ENCODE data around the gene ZNF30. TPM values are rescaled to one million over a fixed set of nuclear protein-coding genes. Genes with fewer than 3 reads are reported as not detected.

The ZNF30 gene
- total and polyA plus RNA-seq, 2 experiments from 2014 or later = 1.1 to 3.2 TPM

- Histone ChIP-seq H4K20me1 (ENCODE audit: insufficient read depth, poor library complexity, severe bottlenecking) (no peaks in the 10 kb centered on the region), H2AFZ (no peak overlapping the region), H3K4me2 (no peak overlapping the region), H3K27ac (no peak overlapping the region), H3K9me2 (replicated peaks; ENCODE audit: insufficient read depth) (no peaks in the 10 kb centered on the region), H3K4me1 (ENCODE audit: insufficient read depth) (no peaks in the 10 kb centered on the region), H3K4me3 (no peak overlapping the region), H3K9me3 (ENCODE audit: low read depth) (no peaks in the 10 kb centered on the region), H3K79me2 (no peaks in the 10 kb centered on the region), H3K27me3 (no peaks in the 10 kb centered on the region), H3K36me3 (replicated peaks; ENCODE audit: insufficient read depth, low read depth) (no peaks in the 10 kb centered on the region)
- TF ChIP-seq, protein P1, sequence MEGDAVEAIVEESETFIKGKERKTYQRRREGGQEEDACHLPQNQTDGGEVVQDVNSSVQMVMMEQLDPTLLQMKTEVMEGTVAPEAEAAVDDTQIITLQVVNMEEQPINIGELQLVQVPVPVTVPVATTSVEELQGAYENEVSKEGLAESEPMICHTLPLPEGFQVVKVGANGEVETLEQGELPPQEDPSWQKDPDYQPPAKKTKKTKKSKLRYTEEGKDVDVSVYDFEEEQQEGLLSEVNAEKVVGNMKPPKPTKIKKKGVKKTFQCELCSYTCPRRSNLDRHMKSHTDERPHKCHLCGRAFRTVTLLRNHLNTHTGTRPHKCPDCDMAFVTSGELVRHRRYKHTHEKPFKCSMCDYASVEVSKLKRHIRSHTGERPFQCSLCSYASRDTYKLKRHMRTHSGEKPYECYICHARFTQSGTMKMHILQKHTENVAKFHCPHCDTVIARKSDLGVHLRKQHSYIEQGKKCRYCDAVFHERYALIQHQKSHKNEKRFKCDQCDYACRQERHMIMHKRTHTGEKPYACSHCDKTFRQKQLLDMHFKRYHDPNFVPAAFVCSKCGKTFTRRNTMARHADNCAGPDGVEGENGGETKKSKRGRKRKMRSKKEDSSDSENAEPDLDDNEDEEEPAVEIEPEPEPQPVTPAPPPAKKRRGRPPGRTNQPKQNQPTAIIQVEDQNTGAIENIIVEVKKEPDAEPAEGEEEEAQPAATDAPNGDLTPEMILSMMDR (IDR thresholded peaks at IDR 0.05; ENCODE audit: poor library complexity) = no peak
- TF ChIP-seq EZH2phosphoT487 (IDR thresholded peaks at IDR 0.05; ENCODE audit: low read depth, severe bottlenecking, unreplicated experiment) = no peak
- TF ChIP-seq EZH2 (IDR thresholded peaks at IDR 0.05; ENCODE audit: borderline replicate concordance) = no peak
- WGBS (ENCODE audit: low lambda C conversion rate, missing lambda C conversion rate) = 50% methylated on average over 1 of the region's 1 CpG
- DNase-seq (ENCODE audit: low spot score) = no peak
Measured at GRCh38 chr19:34881982-34882381, 44.7 kb upstream of the ZNF30 start.

GRCh38 chr19:34888091-34888490 is 38.6 kb upstream of the ZNF30 start:
- H3K4me3 ChIP-seq = no peak overlapping the region
- H3K27ac ChIP-seq = no peak overlapping the region
- H3K27me3 ChIP-seq = no peaks in the 10 kb centered on the region
- no peaks in the 10 kb centered on the region for H3K9me3 ChIP-seq (ENCODE audit: low read depth)
- WGBS (ENCODE audit: low lambda C conversion rate, missing lambda C conversion rate) = 69% methylated on average over 6 of the region's 6 CpGs
- H3K79me2 ChIP-seq = no peaks in the 10 kb centered on the region
- H4K20me1 ChIP-seq (ENCODE audit: insufficient read depth, poor library complexity, severe bottlenecking) = no peaks in the 10 kb centered on the region
- DNase-seq (ENCODE audit: low spot score) = no peak
- H3K9me2 ChIP-seq (replicated peaks; ENCODE audit: insufficient read depth) = no peaks in the 10 kb centered on the region
- no peak overlapping the region for H3K4me2 ChIP-seq
- no peaks in the 10 kb centered on the region for H3K36me3 ChIP-seq (replicated peaks; ENCODE audit: insufficient read depth, low read depth)
- no peak overlapping the region for H2AFZ ChIP-seq
- H3K4me1 ChIP-seq (ENCODE audit: insufficient read depth) = no peaks in the 10 kb centered on the region
- TF ChIP-seq, protein P1 (IDR thresholded peaks at IDR 0.05; ENCODE audit: poor library complexity) = no peak
- TF ChIP-seq EZH2 (IDR thresholded peaks at IDR 0.05; ENCODE audit: borderline replicate concordance) (no peak), EZH2phosphoT487 (IDR thresholded peaks at IDR 0.05; ENCODE audit: low read depth, severe bottlenecking, unreplicated experiment) (no peak)

DNA sequence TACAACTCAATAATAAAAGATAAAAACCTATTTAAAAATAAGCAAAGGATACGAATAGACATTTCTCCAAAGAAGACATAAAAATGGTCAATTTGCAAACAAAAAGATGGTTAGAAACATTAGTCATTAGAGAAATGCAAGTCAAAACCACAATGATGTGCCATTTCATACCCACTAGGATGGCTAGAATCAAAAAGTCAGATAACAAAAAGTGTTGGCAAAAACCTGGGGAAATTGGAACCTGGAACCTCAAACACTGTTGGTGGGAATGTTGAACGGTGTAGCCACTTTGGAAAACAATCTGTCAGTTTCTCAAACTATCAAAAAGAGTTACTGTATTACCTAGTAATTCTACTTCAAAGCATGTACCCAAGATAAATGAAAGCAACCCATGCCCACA is 26.5 kb upstream of the ZNF30 start:
- no peak overlapping the region for H3K4me2 ChIP-seq
- TF ChIP-seq EZH2phosphoT487 (IDR thresholded peaks at IDR 0.05; ENCODE audit: low read depth, severe bottlenecking, unreplicated experiment) (no peak), EZH2 (IDR thresholded peaks at IDR 0.05; ENCODE audit: borderline replicate concordance) (no peak)
- TF ChIP-seq, protein P1 (IDR thresholded peaks at IDR 0.05; ENCODE audit: poor library complexity) = no peak
- H3K27me3 ChIP-seq = peaks cover 25% of the 10 kb centered on the region
- H3K4me1 ChIP-seq (ENCODE audit: insufficient read depth) = no peaks in the 10 kb centered on the region
- no peaks in the 10 kb centered on the region for H3K9me3 ChIP-seq (ENCODE audit: low read depth)
- 68% methylated on average over 2 of the region's 2 CpGs for WGBS (ENCODE audit: low lambda C conversion rate, missing lambda C conversion rate)
- no peak for DNase-seq (ENCODE audit: low spot score)
- H2AFZ ChIP-seq = no peak overlapping the region
- no peaks in the 10 kb centered on the region for H3K36me3 ChIP-seq (replicated peaks; ENCODE audit: insufficient read depth, low read depth)
- no peak overlapping the region for H3K4me3 ChIP-seq
- no peak overlapping the region for H3K27ac ChIP-seq
- H3K79me2 ChIP-seq = no peaks in the 10 kb centered on the region
- H4K20me1 ChIP-seq (ENCODE audit: insufficient read depth, poor library complexity, severe bottlenecking) = no peaks in the 10 kb centered on the region
- no peaks in the 10 kb centered on the region for H3K9me2 ChIP-seq (replicated peaks; ENCODE audit: insufficient read depth)
